Adipocyte (in vitro differentiated cells): Measurements from ENCODE around the gene LONP1.
"Not testable (repeated sequence)": the region's sequence is repeated elsewhere in the genome, so short reads cannot be mapped to it uniquely, and the experiment has no call there.

Experiments
- DNase-seq: peaks from one replicate; pipeline ENCODE4 v3.0.0-alpha.2; 2015; ENCODE audit warnings: low read depth
- H3K27me3 ChIP-seq: replicated peaks from 2 replicates; pipeline ENCODE4 v1.7.0; 2013; ENCODE audit warnings: mild to moderate bottlenecking, low read length, moderate library complexity; ENCODE audit not compliant: control insufficient read depth, insufficient read depth
- H3K36me3 ChIP-seq: 2 replicates; pipeline ENCODE4 v1.7.0; 2013; ENCODE audit warnings: low read length, mild to moderate bottlenecking, moderate library complexity; ENCODE audit not compliant: control insufficient read depth, insufficient read depth, severe bottlenecking
- H3K4me1 ChIP-seq: 2 replicates; pipeline ENCODE4 v1.7.0; 2013; ENCODE audit warnings: mild to moderate bottlenecking, low read length, moderate library complexity; ENCODE audit not compliant: control insufficient read depth, insufficient read depth
- H3K4me3 ChIP-seq: 2 replicates; pipeline ENCODE4 v1.7.0; 2013; ENCODE audit warnings: mild to moderate bottlenecking, low read length, moderate library complexity
- H3K9ac ChIP-seq: 2 replicates; pipeline ENCODE4 v1.7.0; 2013; ENCODE audit warnings: mild to moderate bottlenecking, low read length, moderate library complexity
- H3K9me3 ChIP-seq: 2 replicates; pipeline ENCODE4 v1.7.0; 2013; ENCODE audit warnings: mild to moderate bottlenecking, low read length, moderate library complexity; ENCODE audit not compliant: control insufficient read depth

LONP1 gene

DNA sequence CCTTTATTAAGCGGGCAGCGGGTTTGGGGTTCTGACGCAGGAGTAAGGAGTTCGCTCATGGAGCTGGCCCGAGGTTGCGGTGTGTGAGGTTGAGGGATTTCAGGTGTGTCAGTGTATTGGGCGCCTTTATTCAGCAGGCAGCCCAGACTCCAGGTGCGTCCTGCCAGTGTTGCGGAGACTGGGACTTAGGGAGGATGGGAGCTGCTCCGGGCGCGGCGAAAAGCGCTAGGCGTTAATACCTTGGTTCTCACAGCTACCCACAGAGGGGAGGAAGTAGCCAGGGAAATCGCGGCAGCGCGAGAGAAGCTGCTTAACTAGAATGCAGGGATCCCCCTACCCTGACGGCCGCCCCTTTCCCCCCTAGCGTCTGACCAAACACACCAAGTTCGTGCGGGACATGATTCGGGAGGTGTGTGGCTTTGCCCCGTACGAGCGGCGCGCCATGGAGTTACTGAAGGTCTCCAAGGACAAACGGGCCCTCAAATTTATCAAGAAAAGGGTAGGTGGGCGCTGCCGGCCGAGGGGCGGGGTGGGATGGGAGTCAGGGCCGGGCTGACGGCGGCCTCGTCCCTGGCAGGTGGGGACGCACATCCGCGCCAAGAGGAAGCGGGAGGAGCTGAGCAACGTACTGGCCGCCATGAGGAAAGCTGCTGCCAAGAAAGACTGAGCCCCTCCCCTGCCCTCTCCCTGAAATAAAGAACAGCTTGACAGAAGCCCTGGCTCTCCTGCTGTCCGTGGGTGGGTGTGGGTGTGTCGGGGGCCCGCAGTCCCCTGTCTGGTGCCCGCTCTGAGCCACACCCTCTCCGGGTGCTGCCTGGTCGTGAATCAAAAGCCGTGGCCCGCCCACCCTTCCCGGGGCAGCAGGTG, 28.8 kb downstream of the LONP1 start:
- DNase-seq = peak; percentile 53
- peak overlapping the region; percentile 98 for H3K9ac ChIP-seq
- H3K9me3 ChIP-seq = no peaks in the 10 kb centered on the region
- H3K4me1 ChIP-seq = peaks cover 12% of the 10 kb centered on the region
- peak overlapping the region; percentile 99 for H3K4me3 ChIP-seq
- H3K36me3 ChIP-seq = peaks cover 46% of the 10 kb centered on the region
- no peaks in the 10 kb centered on the region for H3K27me3 ChIP-seq

GRCh38 chr19:5690125-5690954, 29.6 kb downstream of the LONP1 start, which contains the start of gene RPL36:
TSS of gene RPL36 (plus strand) at chr19:5690295. CDS start at chr19:5690508, 213 bp downstream.
- Histone ChIP-seq H3K36me3 (peaks cover 38% of the 10 kb centered on the region), H3K27me3 (no peaks in the 10 kb centered on the region), H3K9me3 (no peaks in the 10 kb centered on the region), H3K9ac (peak within 1 kb of the TSS; percentile 98), H3K4me1 (peaks cover 12% of the 10 kb centered on the region), H3K4me3 (peak within 1 kb of the TSS; percentile 99)
- DNase-seq = peak; percentile 99

DNA sequence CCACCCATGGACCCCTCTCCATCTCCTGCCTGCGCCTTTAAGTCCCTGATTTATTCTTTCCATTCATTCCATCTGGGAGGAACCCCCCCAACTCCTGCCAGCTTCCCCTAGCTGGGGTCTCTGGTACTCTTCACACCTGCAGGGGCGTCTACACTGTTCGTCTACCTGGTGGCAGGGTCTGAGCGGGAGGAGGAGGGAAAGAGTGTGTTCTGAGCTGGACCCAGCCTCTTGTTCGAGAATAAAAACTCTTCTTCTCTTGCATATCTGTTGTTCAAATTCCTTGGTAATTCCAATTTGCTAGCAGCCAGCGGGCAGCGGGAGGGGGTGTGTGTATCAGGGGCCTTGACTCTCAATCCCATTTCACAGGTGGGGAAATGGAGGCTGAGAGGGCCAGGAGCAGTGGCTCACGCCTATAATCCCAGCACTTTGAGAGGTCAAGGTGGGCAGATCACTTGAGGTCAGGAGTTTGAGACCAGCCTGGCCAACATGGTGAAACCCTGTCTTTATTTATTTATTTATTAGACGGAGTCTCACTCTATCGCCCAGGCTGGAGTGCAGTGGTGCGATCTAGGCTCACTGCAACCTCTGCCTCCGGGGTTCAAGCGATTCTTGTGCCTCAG, 31.6 kb downstream of the LONP1 start:
- not testable (repeated sequence) for H3K27me3 ChIP-seq, DNase-seq, H3K9me3 ChIP-seq, H3K9ac ChIP-seq, H3K4me3 ChIP-seq
- H3K4me1 ChIP-seq = peaks cover 12% of the 10 kb centered on the region
- peaks cover 18% of the 10 kb centered on the region for H3K36me3 ChIP-seq

DNA sequence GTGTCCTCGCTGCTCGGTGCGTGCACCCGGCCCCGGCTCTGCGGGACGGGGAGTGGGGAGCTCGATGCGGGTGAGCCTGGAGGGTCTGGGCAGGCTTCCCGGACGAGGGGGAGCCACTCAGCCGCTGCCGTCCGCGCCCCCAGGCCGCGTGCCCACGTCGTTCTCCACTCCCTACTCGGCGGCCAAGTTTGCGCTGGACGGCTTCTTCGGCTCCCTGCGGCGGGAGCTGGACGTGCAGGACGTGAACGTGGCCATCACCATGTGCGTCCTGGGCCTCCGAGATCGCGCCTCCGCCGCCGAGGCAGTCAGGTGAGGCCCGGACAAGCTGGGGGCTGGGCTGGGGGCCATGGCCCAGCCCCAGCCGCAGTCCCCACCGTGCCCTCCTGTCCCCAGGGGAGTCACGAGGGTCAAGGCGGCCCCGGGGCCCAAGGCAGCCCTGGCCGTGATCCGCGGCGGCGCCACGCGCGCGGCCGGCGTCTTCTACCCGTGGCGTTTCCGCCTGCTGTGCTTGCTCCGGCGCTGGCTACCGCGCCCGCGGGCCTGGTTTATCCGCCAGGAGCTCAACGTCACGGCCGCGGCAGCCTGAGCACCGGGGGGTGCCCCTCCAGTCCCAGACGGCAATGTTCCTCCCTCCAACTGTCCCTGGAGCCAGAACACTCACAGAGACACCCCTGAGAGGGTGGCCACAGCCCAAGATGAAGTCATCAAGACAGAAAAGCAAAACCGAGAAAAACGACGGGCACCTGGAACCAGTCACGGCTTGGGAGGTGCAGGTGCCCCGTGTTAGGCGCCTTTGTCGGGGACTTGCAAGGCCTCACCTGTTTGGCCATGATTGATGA, 32.4 kb downstream of the LONP1 start:
- Histone ChIP-seq H3K36me3 (peaks cover 10% of the 10 kb centered on the region), H3K9me3 (no peaks in the 10 kb centered on the region), H3K4me3 (peak overlapping the region; percentile 80), H3K9ac (peak overlapping the region; percentile 76), H3K4me1 (peaks cover 12% of the 10 kb centered on the region), H3K27me3 (no peaks in the 10 kb centered on the region)
- DNase-seq = no peak

GRCh38 chr19:5686647-5687359, 33.1 kb downstream of the LONP1 start:
- Histone ChIP-seq H3K9ac (peak overlapping the region; percentile 76), H3K9me3 (no peaks in the 10 kb centered on the region), H3K4me1 (peaks cover 5% of the 10 kb centered on the region), H3K27me3 (no peaks in the 10 kb centered on the region), H3K4me3 (peak overlapping the region; percentile 80), H3K36me3 (peaks cover 2% of the 10 kb centered on the region)
- DNase-seq = peak; percentile 97

GRCh38 chr19:5686326-5686646, 33.7 kb downstream of the LONP1 start:
- Histone ChIP-seq H3K36me3 (no peaks in the 10 kb centered on the region), H3K4me3 (peak overlapping the region; percentile 80), H3K9me3 (no peaks in the 10 kb centered on the region), H3K27me3 (no peaks in the 10 kb centered on the region), H3K9ac (no peak overlapping the region), H3K4me1 (peaks cover 3% of the 10 kb centered on the region)
- no peak for DNase-seq

- H3K9me3 ChIP-seq = no peaks in the 10 kb centered on the region
- H3K27me3 ChIP-seq = no peaks in the 10 kb centered on the region
- DNase-seq = no peak
Measured at GRCh38 chr19:5684694-5685430, 35.1 kb downstream of the LONP1 start.

DNA sequence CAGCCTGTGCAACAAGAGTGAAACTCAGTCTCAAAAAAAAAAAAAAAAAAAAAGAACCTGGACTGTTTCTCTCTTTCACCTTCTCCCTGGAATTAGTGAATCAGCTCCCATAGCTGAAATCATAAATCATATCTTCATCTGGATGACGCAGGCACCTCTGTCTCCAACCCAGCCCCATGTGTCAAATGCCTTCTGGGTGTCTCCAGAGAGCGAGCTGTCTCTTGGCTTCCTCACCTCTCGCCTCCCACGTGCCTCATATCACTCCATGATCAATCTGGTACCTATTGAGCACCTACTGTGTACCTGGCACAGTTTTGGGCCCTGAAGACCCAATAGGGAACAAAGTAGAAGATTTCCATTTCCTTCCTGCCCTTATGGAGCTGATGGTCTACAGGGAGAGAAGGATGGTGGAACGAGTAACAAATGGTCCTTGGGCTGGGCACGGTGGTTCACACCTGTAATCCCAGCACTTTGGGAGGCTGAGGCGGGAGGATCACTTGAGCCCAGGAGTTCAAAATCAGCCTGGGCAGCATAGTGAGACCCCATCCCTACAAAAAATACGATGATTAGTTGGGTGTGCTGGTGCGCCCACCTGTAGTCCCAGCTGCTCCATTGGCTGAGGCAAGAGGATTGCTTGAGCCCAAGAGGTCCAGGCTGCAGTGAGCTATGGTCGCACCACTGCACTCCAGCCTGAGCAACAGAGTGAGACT, 36.6 kb downstream of the LONP1 start:
- Histone ChIP-seq H3K9ac (no peak overlapping the region), H3K4me1 (peaks cover 6% of the 10 kb centered on the region), H3K36me3 (no peaks in the 10 kb centered on the region), H3K27me3 (no peaks in the 10 kb centered on the region), H3K4me3 (no peak overlapping the region), H3K9me3 (no peaks in the 10 kb centered on the region)
- no peak for DNase-seq

More at GRCh38 chr19:5684694-5685430, 35.1 kb downstream of the LONP1 start:
- H3K36me3 ChIP-seq = no peaks in the 10 kb centered on the region
- peaks cover 2% of the 10 kb centered on the region for H3K4me1 ChIP-seq
- H3K9ac ChIP-seq = no peak overlapping the region
- H3K4me3 ChIP-seq = no peak overlapping the region

DNA sequence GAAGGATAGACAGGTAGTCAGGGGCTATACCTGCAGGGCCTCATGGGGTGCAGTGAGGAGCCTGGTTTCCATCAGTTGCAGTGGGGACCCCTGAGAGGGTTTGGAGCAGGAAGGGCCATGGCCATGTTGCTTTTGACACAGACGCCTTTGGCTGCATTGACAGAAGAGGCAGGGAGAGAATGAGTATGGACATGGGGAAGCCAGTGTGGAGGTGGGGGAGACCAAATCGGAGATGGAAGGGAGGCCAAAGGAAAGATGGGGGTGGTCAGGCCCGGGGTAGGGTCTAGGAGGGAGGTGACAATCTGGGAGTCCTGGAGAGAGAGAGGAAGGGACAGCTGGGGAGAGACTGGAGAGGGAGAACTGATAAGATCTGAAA, 37.9 kb downstream of the LONP1 start:
- no peaks in the 10 kb centered on the region for H3K27me3 ChIP-seq
- H3K4me1 ChIP-seq = peaks cover 6% of the 10 kb centered on the region
- H3K9me3 ChIP-seq = no peaks in the 10 kb centered on the region
- DNase-seq = no peak
- H3K9ac ChIP-seq = no peak overlapping the region
- H3K36me3 ChIP-seq = no peaks in the 10 kb centered on the region
- H3K4me3 ChIP-seq = no peak overlapping the region
